Prostate gland (tissue), 2 donors: Measurements from ENCODE around the gene COL2A1. TPM values are rescaled to one million over a fixed set of nuclear protein-coding genes. Genes with fewer than 3 reads are reported as not detected.
A peak's percentile ranks its signal among the peaks of the same experiment; 100 is the strongest.
"Not testable (repeated sequence)": the region's sequence is repeated elsewhere in the genome, so short reads cannot be mapped to it uniquely, and the experiment has no call there.

Source experiments
- DNase-seq: peaks from one replicate; pipeline ENCODE4 v3.0.0-alpha.2; 2019; ENCODE audit warnings: low spot score
- H3K27ac ChIP-seq, 2 donors: fragments of 200-600 bp; sonication (generic); 2 replicates each; pipeline ENCODE4 v1.5.1; 2017 to 2019
- H3K27me3 ChIP-seq: fragments of 200-600 bp; sonication (generic); replicated peaks from 2 replicates; pipeline ENCODE4 v1.5.1; 2019; ENCODE audit not compliant: insufficient read depth
- H3K36me3 ChIP-seq, 2 donors: fragments of 200-600 bp; sonication (generic); 1 replicate in 1 of 2; 2 replicates in 1 of 2; pipeline versions ENCODE4 v1.5.1 to v1.8.1; 2017 to 2019
- H3K4me1 ChIP-seq: fragments of 200-600 bp; sonication (generic); replicated peaks from 2 replicates; pipeline ENCODE4 v1.5.1; 2019
- H3K4me3 ChIP-seq, 2 donors: fragments of 200-600 bp; sonication (generic); 2 replicates each; pipeline ENCODE4 v1.5.1; 2017 to 2019
- H3K9me3 ChIP-seq: fragments of 200-600 bp; sonication (generic); 2 replicates; pipeline ENCODE4 v1.5.1; 2017
- POLR2A ChIP-seq: fragments of 450-650 bp; IDR thresholded peaks from one replicate; pipeline ENCODE4 v1.6.1; 2016; ENCODE audit warnings: antibody characterized with exemption, mild to moderate bottlenecking
- POLR2AphosphoS5 ChIP-seq: sonication (generic); formaldehyde crosslinking; IDR thresholded peaks from one replicate; pipeline ENCODE4 v1.6.1; 2017; ENCODE audit warnings: antibody characterized with exemption
- WGBS: methylation state at CpG from one replicate; pipeline ENCODE4 v1.1.5; 2018; 5-methylcytosine and 5-hydroxymethylcytosine counted together
- intact Hi-C: fragments of 100-400 bp; cut with DNase I; formaldehyde crosslinking; loops from one replicate; pipeline ENCODE4 v1.14.2; 2022
- total RNA-seq, 2 donors: library from RNA; depleted of rRNA; stranded (reverse); fragments of >200 nt; gene quantifications; one replicate each; pipeline ENCODE4 v1.1.0, GENCODE V29; 2016
- TF ChIP-seq, protein P1 (sequence below), 4 experiments: fragments of 200-600 bp in 2 of 4; fragments of 450-650 bp in 2 of 4; sonication (generic) in 2 of 4; IDR thresholded peaks; 1 replicate in 3 of 4; 2 replicates in 1 of 4; pipeline ENCODE4 v1.5.1; 2016 to 2019; ENCODE audit warnings: antibody characterized with exemption in 4 of 4, mild to moderate bottlenecking in 2 of 4, moderate library complexity in 2 of 4

The COL2A1 gene
- total RNA-seq, 2 donors from 2014 or later, result 0.14 to 1.9 TPM

DNA sequence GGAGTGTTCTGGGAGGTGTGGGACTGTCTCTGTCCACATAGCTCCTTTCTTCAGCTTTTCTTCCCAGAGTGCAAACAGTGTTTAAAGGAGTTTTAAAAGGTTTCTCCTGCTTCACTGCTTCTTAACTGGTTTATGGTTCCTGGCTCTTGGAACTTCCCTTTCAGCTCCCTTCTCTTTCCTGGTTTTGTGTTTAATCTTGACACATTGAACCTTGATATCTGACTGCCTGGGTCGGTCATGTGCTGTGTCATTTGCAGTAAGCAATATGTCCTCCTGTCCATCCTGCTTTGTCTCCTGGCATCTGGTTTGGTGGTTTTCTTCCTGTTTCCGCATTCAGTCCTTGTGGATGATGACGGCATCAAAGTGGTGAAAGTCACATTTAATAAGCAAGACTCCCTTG lies 38.7 kb downstream of the COL2A1 start:
- TF ChIP-seq POLR2A, result no peak
- TF ChIP-seq POLR2AphosphoS5, result no peak
- TF ChIP-seq, protein P1, sequence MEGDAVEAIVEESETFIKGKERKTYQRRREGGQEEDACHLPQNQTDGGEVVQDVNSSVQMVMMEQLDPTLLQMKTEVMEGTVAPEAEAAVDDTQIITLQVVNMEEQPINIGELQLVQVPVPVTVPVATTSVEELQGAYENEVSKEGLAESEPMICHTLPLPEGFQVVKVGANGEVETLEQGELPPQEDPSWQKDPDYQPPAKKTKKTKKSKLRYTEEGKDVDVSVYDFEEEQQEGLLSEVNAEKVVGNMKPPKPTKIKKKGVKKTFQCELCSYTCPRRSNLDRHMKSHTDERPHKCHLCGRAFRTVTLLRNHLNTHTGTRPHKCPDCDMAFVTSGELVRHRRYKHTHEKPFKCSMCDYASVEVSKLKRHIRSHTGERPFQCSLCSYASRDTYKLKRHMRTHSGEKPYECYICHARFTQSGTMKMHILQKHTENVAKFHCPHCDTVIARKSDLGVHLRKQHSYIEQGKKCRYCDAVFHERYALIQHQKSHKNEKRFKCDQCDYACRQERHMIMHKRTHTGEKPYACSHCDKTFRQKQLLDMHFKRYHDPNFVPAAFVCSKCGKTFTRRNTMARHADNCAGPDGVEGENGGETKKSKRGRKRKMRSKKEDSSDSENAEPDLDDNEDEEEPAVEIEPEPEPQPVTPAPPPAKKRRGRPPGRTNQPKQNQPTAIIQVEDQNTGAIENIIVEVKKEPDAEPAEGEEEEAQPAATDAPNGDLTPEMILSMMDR (IDR thresholded peaks at IDR 0.05), result no peak
- no peaks in the 10 kb centered on the region for H3K9me3 ChIP-seq
- intact Hi-C loops, result loop anchor here (10.0 kb wide), 1 partner anchor 251 kb away; no protein-coding TSS in a partner anchor
- H3K4me1 ChIP-seq, result no peaks in the 10 kb centered on the region
- DNase-seq, result no peak
- 68% methylated on average over 3 of the region's 3 CpGs for WGBS
- no peak overlapping the region for H3K27ac ChIP-seq
- no peaks in the 10 kb centered on the region for H3K27me3 ChIP-seq
- no peaks in the 10 kb centered on the region for H3K36me3 ChIP-seq
- H3K4me3 ChIP-seq, result no peak overlapping the region

DNA sequence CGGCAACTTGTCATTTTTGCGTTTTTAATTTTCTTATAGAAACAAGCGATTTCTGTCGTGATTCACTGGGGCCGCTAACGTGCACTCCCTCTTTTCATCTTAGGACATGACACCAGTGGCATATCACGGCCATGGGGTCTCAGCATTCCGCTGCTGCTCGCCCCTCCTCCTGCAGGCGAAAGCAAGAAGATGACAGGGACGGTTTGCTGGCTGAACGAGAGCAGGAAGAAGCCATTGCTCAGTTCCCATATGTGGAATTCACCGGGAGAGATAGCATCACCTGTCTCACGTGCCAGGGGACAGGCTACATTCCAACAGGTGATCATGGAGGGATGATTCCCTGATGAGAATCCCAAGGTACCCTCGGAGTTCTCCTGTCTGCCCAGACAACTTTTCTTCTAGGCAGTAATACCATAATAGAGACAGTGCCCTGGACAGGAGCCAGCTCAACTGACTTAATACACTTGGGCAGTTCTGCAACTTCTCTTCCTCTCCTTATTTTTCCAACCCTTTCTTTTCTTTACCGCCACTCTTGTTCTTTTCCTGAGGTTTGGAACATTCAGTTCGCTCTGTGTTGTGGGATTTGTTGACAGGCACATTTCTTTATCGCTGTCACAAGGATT lies 40.1 kb downstream of the COL2A1 start:
- intact Hi-C loops, result loop anchor here (10.0 kb wide), 1 partner anchor 249 kb away; no protein-coding TSS in a partner anchor
- DNase-seq, result peak; percentile 34
- TF ChIP-seq, protein P1 (IDR thresholded peaks at IDR 0.05), result no peak
- TF ChIP-seq POLR2A (no peak), POLR2AphosphoS5 (no peak)

DNA sequence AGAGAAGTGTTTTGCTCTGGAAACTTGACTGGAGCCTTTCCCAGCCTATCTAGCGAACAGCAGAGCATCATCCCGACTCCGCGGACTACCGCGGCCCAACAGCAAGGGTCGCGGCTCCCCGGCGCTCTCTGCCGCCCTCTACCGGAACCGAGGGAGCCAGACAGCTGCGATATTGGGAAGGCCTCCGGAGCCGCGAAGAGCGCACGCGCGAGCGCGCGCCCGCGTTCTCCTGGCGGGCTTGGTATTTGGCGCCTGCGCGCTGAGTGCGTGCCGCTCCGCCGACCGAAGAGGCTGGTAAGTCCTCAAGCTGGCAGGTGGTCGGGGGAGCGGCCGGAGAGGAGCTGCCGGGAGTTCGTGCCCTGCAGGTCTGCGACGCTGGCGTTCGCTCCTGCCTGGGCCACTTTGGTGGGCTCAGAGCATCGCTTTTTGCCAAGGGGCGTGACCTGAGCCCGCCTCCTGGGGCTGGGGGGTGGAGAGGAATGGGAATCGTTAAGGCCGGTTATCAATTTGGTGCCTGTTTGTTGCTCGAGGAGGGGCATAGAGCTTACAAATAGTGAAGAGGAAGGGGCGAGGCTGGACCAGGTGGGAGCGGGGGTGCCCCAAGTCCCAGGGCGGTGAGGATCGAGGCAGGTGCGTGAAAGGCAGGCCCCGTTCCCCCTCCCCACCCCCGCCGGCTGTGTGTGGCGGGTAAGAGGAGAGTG lies 40.8 kb downstream of the COL2A1 start, which contains the start of gene TMEM106C:
Gene TMEM106C, plus strand, starts transcription at position 257 of the 701 bp plus-strand sequence. CDS start 641 bp downstream, outside the sequence.
- Histone ChIP-seq H3K4me3 (peak within 1 kb of the TSS; percentile 50 to 58), H3K36me3 (no peaks in the 10 kb centered on the region), H3K4me1 (no peaks in the 10 kb centered on the region), H3K27ac (peak within 1 kb of the TSS in 1 of 2 donors; percentile 8), H3K9me3 (no peaks in the 10 kb centered on the region), H3K27me3 (no peaks in the 10 kb centered on the region)
- TF ChIP-seq POLR2A, result peak; percentile 56
- TF ChIP-seq, protein P1 (IDR thresholded peaks at IDR 0.05), result peak; percentile 90 to 98 (median 96)
- peak; percentile 93 for TF ChIP-seq POLR2AphosphoS5
- peak; percentile 87 for DNase-seq
- WGBS, result 1% methylated on average over 58 of the region's 59 CpGs
- intact Hi-C loops, result loop anchor here (10.0 kb wide), 1 partner anchor 249 kb away; no protein-coding TSS in a partner anchor

More for the DNA sequence above, 40.1 kb downstream of the COL2A1 start:
- Histone ChIP-seq H3K4me3 (peak overlapping the region; percentile 50 to 58), H3K9me3 (no peaks in the 10 kb centered on the region), H3K27ac (peak overlapping the region in 1 of 2 donors; percentile 8), H3K36me3 (no peaks in the 10 kb centered on the region), H3K4me1 (no peaks in the 10 kb centered on the region), H3K27me3 (no peaks in the 10 kb centered on the region)
- 13% methylated on average over 18 of the region's 18 CpGs for WGBS

DNA sequence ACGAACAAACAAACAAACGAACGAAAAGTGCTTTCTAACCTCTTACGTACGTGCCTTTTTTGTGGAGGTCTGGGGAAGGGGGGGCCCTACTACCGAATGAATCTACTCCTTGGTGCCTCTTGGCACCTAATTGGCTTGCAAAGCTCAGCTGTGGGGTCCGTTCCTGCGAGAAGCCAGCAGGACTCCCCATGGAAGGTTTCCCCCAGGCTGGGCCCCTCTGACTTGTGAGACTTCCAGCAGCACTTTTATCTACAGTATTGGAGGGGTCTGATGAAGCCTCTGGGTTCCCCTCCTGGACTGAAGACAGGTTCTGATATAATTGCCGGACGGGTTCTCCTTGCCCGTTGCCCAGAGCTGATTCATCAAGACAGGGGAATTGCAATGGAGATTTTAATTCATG lies 42.1 kb downstream of the COL2A1 start:
- H3K27me3 ChIP-seq, result no peaks in the 10 kb centered on the region
- no peak overlapping the region for H3K27ac ChIP-seq
- no peaks in the 10 kb centered on the region for H3K4me1 ChIP-seq
- 92% methylated on average over 11 of the region's 11 CpGs for WGBS
- DNase-seq, result no peak
- TF ChIP-seq POLR2AphosphoS5, result no peak
- TF ChIP-seq, protein P1 (IDR thresholded peaks at IDR 0.05), result no peak
- no peak for TF ChIP-seq POLR2A
- no peak overlapping the region for H3K4me3 ChIP-seq
- no peaks in the 10 kb centered on the region for H3K36me3 ChIP-seq
- intact Hi-C loops, result loop anchor here (10.0 kb wide), 1 partner anchor 247 kb away; no protein-coding TSS in a partner anchor
- H3K9me3 ChIP-seq, result no peaks in the 10 kb centered on the region

DNA sequence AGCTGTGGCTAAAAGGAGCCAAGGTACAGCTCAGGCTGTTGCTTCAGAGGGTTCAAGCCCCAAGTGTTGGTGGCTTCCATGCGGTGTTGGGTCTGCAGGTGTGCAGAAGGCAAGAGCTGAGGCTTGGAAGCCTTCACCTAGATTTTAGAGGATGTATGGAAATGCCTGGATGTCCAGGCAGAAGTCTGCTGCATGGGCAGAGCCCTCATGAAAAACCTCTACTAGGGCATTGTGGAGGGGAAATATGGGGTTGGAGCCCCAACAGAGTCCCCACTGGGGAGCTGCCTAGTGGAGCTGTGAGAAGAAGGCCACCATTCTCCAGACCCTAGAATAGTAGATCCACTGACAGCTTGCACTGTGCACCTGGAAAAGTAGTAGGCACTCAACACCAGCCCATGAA lies 46.6 kb downstream of the COL2A1 start:
- H3K9me3 ChIP-seq, H3K4me3 ChIP-seq, H3K27ac ChIP-seq, intact Hi-C loops, DNase-seq, H3K36me3 ChIP-seq, H3K4me1 ChIP-seq, H3K27me3 ChIP-seq: not testable (repeated sequence)
- 100% methylated on average over 1 of the region's 1 CpG for WGBS
